ENCODE measurements around the gene APCS.

Gene APCS

GRCh38 chr1:159587461-159587951, at the start of gene APCS:
TSS of gene APCS (plus strand) at chr1:159587826. CDS start at chr1:159587922, 96 bp downstream.
- POLR2A ChIA-PET = no interaction called here
- H3K9me3 ChIP-seq (ENCODE audit: control insufficient read depth, insufficient read depth, low read depth, low read length) = no peaks in the 10 kb centered on the region
- CTCF ChIA-PET = no interaction called here
- no peak within 1 kb of the TSS for H3K4me3 ChIP-seq (ENCODE audit: low read depth, low read length)
- no peak within 1 kb of the TSS for H3K27ac ChIP-seq (ENCODE audit: extremely low read depth, low read depth, low read length)
- no peaks in the 10 kb centered on the region for H3K36me3 ChIP-seq (ENCODE audit: control insufficient read depth in 2 of 2, insufficient read depth in 1 of 2, low read length in 2 of 2)
- no peaks in the 10 kb centered on the region for H3K4me1 ChIP-seq (ENCODE audit: control insufficient read depth, insufficient read depth, low read length)
- TF ChIP-seq ZNF549 (tag by site-specific recombination; IDR thresholded peaks at IDR 0.05) (no peak), ZNF114 (tag by site-specific recombination; IDR thresholded peaks at IDR 0.05) (no peak), YY1 (tag by site-specific recombination; IDR thresholded peaks at IDR 0.05) (no peak), INSM2 (tag by site-specific recombination; IDR thresholded peaks at IDR 0.05) (no peak), ZNF366 (tag by site-specific recombination; conservative IDR thresholded peaks at IDR 0.05) (no peak), ZNF791 (tag by site-specific recombination; IDR thresholded peaks at IDR 0.05) (no peak), ZNF174 (tag by site-specific recombination; IDR thresholded peaks at IDR 0.05) (no peak), ZNF513 (tag by site-specific recombination; IDR thresholded peaks at IDR 0.05) (no peak), CTCF (tag by site-specific recombination; IDR thresholded peaks at IDR 0.05) (no peak), ZNF660 (tag by site-specific recombination; IDR thresholded peaks at IDR 0.05) (no peak), ZSCAN30 (tag by site-specific recombination; IDR thresholded peaks at IDR 0.05) (no peak), ZSCAN23 (tag by site-specific recombination; IDR thresholded peaks at IDR 0.05) (no peak)
- TF ChIP-seq, protein P1, sequence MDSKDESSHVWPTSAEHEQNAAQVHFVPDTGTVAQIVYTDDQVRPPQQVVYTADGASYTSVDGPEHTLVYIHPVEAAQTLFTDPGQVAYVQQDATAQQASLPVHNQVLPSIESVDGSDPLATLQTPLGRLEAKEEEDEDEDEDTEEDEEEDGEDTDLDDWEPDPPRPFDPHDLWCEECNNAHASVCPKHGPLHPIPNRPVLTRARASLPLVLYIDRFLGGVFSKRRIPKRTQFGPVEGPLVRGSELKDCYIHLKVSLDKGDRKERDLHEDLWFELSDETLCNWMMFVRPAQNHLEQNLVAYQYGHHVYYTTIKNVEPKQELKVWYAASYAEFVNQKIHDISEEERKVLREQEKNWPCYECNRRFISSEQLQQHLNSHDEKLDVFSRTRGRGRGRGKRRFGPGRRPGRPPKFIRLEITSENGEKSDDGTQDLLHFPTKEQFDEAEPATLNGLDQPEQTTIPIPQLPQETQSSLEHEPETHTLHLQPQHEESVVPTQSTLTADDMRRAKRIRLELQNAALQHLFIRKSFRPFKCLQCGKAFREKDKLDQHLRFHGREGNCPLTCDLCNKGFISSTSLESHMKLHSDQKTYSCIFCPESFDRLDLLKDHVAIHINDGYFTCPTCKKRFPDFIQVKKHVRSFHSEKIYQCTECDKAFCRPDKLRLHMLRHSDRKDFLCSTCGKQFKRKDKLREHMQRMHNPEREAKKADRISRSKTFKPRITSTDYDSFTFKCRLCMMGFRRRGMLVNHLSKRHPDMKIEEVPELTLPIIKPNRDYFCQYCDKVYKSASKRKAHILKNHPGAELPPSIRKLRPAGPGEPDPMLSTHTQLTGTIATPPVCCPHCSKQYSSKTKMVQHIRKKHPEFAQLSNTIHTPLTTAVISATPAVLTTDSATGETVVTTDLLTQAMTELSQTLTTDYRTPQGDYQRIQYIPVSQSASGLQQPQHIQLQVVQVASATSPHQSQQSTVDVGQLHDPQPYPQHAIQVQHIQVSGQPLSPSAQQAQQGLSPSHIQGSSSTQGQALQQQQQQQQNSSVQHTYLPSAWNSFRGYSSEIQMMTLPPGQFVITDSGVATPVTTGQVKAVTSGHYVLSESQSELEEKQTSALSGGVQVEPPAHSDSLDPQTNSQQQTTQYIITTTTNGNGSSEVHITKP (tag by site-specific recombination; IDR thresholded peaks at IDR 0.05) = no peak

DNA sequence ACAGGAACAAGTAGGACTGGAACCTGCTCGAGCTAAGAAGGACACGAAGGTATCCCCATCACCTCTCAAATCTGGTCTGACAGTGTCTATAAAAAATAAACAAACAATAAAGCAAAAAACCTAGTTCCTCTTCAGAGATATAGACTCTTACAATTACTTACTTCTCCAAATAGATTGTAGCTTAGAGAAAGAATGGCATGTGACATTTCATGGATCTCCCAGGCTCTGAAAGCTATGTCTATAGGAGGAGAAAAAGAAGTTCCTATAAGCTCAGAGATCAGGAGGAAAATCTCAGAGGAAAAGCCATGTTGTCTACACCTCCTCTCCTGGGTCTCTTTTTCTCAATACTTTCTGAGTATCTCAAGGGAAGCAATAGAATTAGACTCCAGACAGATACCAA, 39.5 kb upstream of the APCS start:
- ChIA-PET POLR2A (no interaction called here), CTCF (no interaction called here)
- H3K9me3 ChIP-seq (ENCODE audit: control insufficient read depth, insufficient read depth, low read depth, low read length) = no peaks in the 10 kb centered on the region
- H3K27ac ChIP-seq (ENCODE audit: extremely low read depth, low read depth, low read length) = no peak overlapping the region
- no peak overlapping the region for H3K4me3 ChIP-seq (ENCODE audit: low read depth, low read length)
- no peak for TF ChIP-seq ZNF133 (tag by site-specific recombination; IDR thresholded peaks at IDR 0.05)
- TF ChIP-seq ZNF426 (tag by site-specific recombination; IDR thresholded peaks at IDR 0.05) = no peak
- no peak for TF ChIP-seq BCL6B (tag by site-specific recombination; IDR thresholded peaks at IDR 0.05)
- no peak for TF ChIP-seq ZNF112 (tag by site-specific recombination; IDR thresholded peaks at IDR 0.05)
- no peak for TF ChIP-seq ZBTB21 (tag by site-specific recombination; IDR thresholded peaks at IDR 0.05)
- TF ChIP-seq, protein P2, sequence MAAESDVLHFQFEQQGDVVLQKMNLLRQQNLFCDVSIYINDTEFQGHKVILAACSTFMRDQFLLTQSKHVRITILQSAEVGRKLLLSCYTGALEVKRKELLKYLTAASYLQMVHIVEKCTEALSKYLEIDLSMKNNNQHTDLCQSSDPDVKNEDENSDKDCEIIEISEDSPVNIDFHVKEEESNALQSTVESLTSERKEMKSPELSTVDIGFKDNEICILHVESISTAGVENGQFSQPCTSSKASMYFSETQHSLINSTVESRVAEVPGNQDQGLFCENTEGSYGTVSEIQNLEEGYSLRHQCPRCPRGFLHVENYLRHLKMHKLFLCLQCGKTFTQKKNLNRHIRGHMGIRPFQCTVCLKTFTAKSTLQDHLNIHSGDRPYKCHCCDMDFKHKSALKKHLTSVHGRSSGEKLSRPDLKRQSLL (tag by site-specific recombination; IDR thresholded peaks at IDR 0.05) = no peak
- no peak for TF ChIP-seq ZNF555 (tag by site-specific recombination; conservative IDR thresholded peaks at IDR 0.05)
- no peak for TF ChIP-seq ZBTB17 (tag by site-specific recombination; IDR thresholded peaks at IDR 0.05)
- no peaks in the 10 kb centered on the region for H3K4me1 ChIP-seq (ENCODE audit: control insufficient read depth, insufficient read depth, low read length)
- H3K36me3 ChIP-seq (ENCODE audit: control insufficient read depth in 2 of 2, insufficient read depth in 1 of 2, low read length in 2 of 2) = no peaks in the 10 kb centered on the region

Measured in HEK293 (cell line).